WTC11 (cell line): Measurements from ENCODE around the gene BRAF.

Experiments used
- CBFB ChIP-seq: sonication (generic); formaldehyde crosslinking; IDR thresholded peaks from 2 replicates; pipeline ENCODE4 v1.8.1; 2022; ENCODE audit warnings: mild to moderate bottlenecking, low read depth, missing genetic modification reagents
- FOXJ3 ChIP-seq: sonication (generic); formaldehyde crosslinking; IDR thresholded peaks from 2 replicates; pipeline ENCODE4 v1.9.0; 2021; ENCODE audit warnings: missing genetic modification reagents, mild to moderate bottlenecking, borderline replicate concordance
- KAT7 ChIP-seq: sonication (generic); formaldehyde crosslinking; IDR thresholded peaks from 2 replicates; pipeline ENCODE4 v1.8.1; 2023; ENCODE audit warnings: missing genetic modification reagents, mild to moderate bottlenecking, borderline replicate concordance
- NR1H2 ChIP-seq: sonication (generic); formaldehyde crosslinking; IDR thresholded peaks from 2 replicates; pipeline ENCODE4 v1.9.0; 2021; ENCODE audit warnings: mild to moderate bottlenecking, moderate library complexity, missing genetic modification reagents
- ZNF232 ChIP-seq: sonication (generic); formaldehyde crosslinking; IDR thresholded peaks from 2 replicates; pipeline ENCODE4 v1.8.0; 2022; ENCODE audit warnings: mild to moderate bottlenecking, missing genetic modification reagents
- ZNF263 ChIP-seq: sonication (generic); formaldehyde crosslinking; IDR thresholded peaks from 2 replicates; pipeline ENCODE4 v1.8.1; 2022; ENCODE audit warnings: low read depth, mild to moderate bottlenecking, moderate library complexity, missing genetic modification reagents
- TF ChIP-seq, protein P1 (sequence below): fragments of 200-600 bp; IDR thresholded peaks from 2 replicates; pipeline ENCODE4 v1.8.0; 2022; ENCODE audit warnings: antibody characterized with exemption
- TF ChIP-seq, protein P2 (sequence below): sonication (generic); formaldehyde crosslinking; IDR thresholded peaks from 2 replicates; pipeline ENCODE4 v1.8.1; 2023; ENCODE audit warnings: mild to moderate bottlenecking, missing genetic modification reagents
- TF ChIP-seq, protein P3 (sequence below): sonication (generic); formaldehyde crosslinking; IDR thresholded peaks from 2 replicates; pipeline ENCODE4 v1.8.1; 2023; ENCODE audit warnings: mild to moderate bottlenecking, missing genetic modification reagents, borderline replicate concordance
- TF ChIP-seq, protein P4 (sequence below): sonication (generic); formaldehyde crosslinking; IDR thresholded peaks from 2 replicates; pipeline ENCODE4 v1.8.1; 2023; ENCODE audit warnings: mild to moderate bottlenecking, missing genetic modification reagents, moderate library complexity
- TF ChIP-seq, protein P5 (sequence below): sonication (generic); formaldehyde crosslinking; conservative IDR thresholded peaks from 2 replicates; pipeline ENCODE4 v1.8.1; 2023; ENCODE audit warnings: mild to moderate bottlenecking, low read depth, missing genetic modification reagents, moderate library complexity
- TF ChIP-seq, protein P6 (sequence below): sonication (generic); formaldehyde crosslinking; IDR thresholded peaks from 2 replicates; pipeline ENCODE4 v1.8.1; 2022; ENCODE audit warnings: mild to moderate bottlenecking, moderate library complexity, missing genetic modification reagents
- TF ChIP-seq, protein P7 (sequence below): sonication (generic); formaldehyde crosslinking; IDR thresholded peaks from 2 replicates; pipeline ENCODE4 v1.8.1; 2023; ENCODE audit warnings: mild to moderate bottlenecking, missing genetic modification reagents, moderate library complexity

DNA sequence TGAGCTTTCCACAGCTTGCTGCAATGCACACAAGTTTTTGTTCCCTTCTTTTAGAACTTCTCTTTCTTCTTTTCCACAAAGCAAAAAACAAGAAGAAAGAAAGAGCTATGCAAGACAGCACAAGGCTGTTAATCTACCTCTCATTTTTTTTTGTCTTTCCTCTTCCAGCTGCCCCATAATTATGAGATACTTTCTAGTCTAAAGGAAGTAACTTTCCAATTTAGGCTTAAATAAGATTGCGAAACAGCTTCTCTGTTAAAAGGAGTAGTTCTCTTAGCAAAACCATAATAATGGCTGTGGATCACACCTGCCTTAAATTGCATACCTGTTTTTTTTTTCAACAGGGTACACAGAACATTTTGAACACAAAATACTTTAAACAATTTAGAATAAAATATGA is 172.2 kb downstream of the BRAF start:
- TF ChIP-seq, protein P1, sequence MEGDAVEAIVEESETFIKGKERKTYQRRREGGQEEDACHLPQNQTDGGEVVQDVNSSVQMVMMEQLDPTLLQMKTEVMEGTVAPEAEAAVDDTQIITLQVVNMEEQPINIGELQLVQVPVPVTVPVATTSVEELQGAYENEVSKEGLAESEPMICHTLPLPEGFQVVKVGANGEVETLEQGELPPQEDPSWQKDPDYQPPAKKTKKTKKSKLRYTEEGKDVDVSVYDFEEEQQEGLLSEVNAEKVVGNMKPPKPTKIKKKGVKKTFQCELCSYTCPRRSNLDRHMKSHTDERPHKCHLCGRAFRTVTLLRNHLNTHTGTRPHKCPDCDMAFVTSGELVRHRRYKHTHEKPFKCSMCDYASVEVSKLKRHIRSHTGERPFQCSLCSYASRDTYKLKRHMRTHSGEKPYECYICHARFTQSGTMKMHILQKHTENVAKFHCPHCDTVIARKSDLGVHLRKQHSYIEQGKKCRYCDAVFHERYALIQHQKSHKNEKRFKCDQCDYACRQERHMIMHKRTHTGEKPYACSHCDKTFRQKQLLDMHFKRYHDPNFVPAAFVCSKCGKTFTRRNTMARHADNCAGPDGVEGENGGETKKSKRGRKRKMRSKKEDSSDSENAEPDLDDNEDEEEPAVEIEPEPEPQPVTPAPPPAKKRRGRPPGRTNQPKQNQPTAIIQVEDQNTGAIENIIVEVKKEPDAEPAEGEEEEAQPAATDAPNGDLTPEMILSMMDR = no peak
- TF ChIP-seq, protein P2, sequence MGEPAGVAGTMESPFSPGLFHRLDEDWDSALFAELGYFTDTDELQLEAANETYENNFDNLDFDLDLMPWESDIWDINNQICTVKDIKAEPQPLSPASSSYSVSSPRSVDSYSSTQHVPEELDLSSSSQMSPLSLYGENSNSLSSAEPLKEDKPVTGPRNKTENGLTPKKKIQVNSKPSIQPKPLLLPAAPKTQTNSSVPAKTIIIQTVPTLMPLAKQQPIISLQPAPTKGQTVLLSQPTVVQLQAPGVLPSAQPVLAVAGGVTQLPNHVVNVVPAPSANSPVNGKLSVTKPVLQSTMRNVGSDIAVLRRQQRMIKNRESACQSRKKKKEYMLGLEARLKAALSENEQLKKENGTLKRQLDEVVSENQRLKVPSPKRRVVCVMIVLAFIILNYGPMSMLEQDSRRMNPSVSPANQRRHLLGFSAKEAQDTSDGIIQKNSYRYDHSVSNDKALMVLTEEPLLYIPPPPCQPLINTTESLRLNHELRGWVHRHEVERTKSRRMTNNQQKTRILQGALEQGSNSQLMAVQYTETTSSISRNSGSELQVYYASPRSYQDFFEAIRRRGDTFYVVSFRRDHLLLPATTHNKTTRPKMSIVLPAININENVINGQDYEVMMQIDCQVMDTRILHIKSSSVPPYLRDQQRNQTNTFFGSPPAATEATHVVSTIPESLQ (CRISPR knock-in tag) = no peak
- TF ChIP-seq, protein P3, sequence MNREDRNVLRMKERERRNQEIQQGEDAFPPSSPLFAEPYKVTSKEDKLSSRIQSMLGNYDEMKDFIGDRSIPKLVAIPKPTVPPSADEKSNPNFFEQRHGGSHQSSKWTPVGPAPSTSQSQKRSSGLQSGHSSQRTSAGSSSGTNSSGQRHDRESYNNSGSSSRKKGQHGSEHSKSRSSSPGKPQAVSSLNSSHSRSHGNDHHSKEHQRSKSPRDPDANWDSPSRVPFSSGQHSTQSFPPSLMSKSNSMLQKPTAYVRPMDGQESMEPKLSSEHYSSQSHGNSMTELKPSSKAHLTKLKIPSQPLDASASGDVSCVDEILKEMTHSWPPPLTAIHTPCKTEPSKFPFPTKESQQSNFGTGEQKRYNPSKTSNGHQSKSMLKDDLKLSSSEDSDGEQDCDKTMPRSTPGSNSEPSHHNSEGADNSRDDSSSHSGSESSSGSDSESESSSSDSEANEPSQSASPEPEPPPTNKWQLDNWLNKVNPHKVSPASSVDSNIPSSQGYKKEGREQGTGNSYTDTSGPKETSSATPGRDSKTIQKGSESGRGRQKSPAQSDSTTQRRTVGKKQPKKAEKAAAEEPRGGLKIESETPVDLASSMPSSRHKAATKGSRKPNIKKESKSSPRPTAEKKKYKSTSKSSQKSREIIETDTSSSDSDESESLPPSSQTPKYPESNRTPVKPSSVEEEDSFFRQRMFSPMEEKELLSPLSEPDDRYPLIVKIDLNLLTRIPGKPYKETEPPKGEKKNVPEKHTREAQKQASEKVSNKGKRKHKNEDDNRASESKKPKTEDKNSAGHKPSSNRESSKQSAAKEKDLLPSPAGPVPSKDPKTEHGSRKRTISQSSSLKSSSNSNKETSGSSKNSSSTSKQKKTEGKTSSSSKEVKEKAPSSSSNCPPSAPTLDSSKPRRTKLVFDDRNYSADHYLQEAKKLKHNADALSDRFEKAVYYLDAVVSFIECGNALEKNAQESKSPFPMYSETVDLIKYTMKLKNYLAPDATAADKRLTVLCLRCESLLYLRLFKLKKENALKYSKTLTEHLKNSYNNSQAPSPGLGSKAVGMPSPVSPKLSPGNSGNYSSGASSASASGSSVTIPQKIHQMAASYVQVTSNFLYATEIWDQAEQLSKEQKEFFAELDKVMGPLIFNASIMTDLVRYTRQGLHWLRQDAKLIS (CRISPR knock-in tag) = no peak
- TF ChIP-seq, protein P4, sequence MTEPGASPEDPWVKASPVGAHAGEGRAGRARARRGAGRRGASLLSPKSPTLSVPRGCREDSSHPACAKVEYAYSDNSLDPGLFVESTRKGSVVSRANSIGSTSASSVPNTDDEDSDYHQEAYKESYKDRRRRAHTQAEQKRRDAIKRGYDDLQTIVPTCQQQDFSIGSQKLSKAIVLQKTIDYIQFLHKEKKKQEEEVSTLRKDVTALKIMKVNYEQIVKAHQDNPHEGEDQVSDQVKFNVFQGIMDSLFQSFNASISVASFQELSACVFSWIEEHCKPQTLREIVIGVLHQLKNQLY (CRISPR knock-in tag) = no peak
- TF ChIP-seq NR1H2 (CRISPR knock-in tag) = no peak
- TF ChIP-seq ZNF232 (CRISPR knock-in tag) = no peak
- TF ChIP-seq, protein P5, sequence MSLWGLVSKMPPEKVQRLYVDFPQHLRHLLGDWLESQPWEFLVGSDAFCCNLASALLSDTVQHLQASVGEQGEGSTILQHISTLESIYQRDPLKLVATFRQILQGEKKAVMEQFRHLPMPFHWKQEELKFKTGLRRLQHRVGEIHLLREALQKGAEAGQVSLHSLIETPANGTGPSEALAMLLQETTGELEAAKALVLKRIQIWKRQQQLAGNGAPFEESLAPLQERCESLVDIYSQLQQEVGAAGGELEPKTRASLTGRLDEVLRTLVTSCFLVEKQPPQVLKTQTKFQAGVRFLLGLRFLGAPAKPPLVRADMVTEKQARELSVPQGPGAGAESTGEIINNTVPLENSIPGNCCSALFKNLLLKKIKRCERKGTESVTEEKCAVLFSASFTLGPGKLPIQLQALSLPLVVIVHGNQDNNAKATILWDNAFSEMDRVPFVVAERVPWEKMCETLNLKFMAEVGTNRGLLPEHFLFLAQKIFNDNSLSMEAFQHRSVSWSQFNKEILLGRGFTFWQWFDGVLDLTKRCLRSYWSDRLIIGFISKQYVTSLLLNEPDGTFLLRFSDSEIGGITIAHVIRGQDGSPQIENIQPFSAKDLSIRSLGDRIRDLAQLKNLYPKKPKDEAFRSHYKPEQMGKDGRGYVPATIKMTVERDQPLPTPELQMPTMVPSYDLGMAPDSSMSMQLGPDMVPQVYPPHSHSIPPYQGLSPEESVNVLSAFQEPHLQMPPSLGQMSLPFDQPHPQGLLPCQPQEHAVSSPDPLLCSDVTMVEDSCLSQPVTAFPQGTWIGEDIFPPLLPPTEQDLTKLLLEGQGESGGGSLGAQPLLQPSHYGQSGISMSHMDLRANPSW (CRISPR knock-in tag) = no peak
- no peak for TF ChIP-seq KAT7 (CRISPR knock-in tag)
- TF ChIP-seq, protein P6, sequence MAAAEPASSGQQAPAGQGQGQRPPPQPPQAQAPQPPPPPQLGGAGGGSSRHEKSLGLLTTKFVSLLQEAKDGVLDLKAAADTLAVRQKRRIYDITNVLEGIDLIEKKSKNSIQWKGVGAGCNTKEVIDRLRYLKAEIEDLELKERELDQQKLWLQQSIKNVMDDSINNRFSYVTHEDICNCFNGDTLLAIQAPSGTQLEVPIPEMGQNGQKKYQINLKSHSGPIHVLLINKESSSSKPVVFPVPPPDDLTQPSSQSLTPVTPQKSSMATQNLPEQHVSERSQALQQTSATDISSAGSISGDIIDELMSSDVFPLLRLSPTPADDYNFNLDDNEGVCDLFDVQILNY (CRISPR knock-in tag) = no peak
- no peak for TF ChIP-seq ZNF263 (CRISPR knock-in tag)
- TF ChIP-seq CBFB (CRISPR knock-in tag) = no peak
- TF ChIP-seq, protein P7, sequence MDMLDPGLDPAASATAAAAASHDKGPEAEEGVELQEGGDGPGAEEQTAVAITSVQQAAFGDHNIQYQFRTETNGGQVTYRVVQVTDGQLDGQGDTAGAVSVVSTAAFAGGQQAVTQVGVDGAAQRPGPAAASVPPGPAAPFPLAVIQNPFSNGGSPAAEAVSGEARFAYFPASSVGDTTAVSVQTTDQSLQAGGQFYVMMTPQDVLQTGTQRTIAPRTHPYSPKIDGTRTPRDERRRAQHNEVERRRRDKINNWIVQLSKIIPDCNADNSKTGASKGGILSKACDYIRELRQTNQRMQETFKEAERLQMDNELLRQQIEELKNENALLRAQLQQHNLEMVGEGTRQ (CRISPR knock-in tag) = no peak
- no peak for TF ChIP-seq FOXJ3
